GM20431 (cell line): ENCODE results near the gene OR51G2.

Source experiments
- in situ Hi-C: fragments of 300-500 bp; cut with MseI, MboI; formaldehyde crosslinking; loops from one replicate; pipeline ENCODE4 v1.15.0; 2020; ENCODE audit warnings: low sequenced_read_pairs; ENCODE audit not compliant: unreplicated experiment

Gene OR51G2

DNA sequence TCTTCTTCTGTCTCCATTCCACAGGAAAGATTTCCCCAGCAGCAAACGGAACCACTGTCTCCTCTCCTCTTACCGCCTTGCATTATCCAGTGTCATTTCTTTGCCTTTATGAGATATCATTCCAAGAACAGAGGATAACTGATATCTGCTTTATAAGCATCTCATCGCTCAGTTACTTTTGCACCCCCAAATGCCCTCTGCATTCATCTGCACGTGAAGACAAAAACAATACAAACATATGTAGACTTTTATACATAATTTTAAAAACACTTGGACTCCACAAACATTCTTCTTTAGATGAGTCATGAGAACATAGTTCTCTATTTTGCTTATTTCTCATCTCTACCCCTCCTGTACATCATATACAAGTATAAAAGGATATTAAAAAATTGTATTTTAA, 38.0 kb downstream of the OR51G2 start:
- in situ Hi-C loops = no loop called here

DNA sequence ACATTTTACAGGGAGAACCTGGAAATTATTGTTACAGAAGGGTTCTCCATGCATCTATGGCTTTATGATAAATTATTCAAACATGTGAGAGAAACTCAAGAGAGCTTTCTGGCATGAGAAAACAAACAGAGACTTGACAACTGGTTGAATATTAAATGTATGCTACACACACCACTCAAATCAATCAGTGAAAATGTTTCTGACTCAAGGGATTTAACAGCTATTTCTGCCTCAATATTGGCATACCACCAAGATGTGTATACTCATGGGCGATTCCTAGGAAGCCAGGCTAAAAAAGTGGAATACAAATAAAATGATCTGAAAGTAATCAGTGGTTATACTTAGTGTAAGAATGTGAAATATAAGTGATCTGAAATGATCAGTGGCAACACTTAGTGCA, 53.3 kb downstream of the OR51G2 start:
- in situ Hi-C loops = no loop called here

DNA sequence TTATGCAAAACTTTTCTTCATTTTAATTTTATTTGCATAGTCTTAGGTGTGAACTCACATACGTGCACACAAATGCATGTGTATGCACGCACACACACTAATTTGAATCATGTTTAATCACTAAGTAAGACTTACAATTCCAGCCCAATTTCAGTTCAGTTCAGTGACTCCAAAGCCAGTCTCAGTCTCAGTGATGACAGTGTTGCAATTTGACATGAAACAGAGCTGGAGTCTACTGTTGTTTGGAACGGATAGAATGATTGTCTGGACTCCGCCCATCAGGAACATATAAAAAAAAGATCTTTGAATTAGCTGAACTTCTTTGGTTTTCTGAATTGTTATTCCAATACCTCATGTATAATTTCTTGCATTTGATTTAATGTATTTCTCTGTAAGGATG, 55.3 kb downstream of the OR51G2 start:
- in situ Hi-C loops = no loop called here
